Measurements from ENCODE around the gene CRISP3.

Gene CRISP3

GRCh38 chr6:49698478-49698877 lies 45.7 kb downstream of the CRISP3 start:
- POLR2A ChIA-PET, result no interaction called here
- Histone ChIP-seq H3K36me3 (ENCODE audit: control insufficient read depth in 4 of 4, insufficient read depth in 4 of 4, low read length in 3 of 4) (no peaks in the 10 kb centered on the region), H3K27me3 (replicated peaks in 2 of 5; ENCODE audit: control insufficient read depth in 4 of 5, insufficient read depth in 5 of 5, low read length in 4 of 5) (no peaks in the 10 kb centered on the region), H3K27ac (ENCODE audit: insufficient read depth in 1 of 2, low read depth in 1 of 2, low read length in 2 of 2, poor library complexity in 1 of 2, severe bottlenecking in 2 of 2) (no peak overlapping the region), H3K4me3 (ENCODE audit: control insufficient read depth in 1 of 7, extremely low read depth in 1 of 7, insufficient read depth in 4 of 7, low read depth in 2 of 7, low read length in 6 of 7) (no peak overlapping the region), H3K4me1 (ENCODE audit: control extremely low read depth in 1 of 4, control insufficient read depth in 4 of 4, insufficient read depth in 4 of 4, low read length in 3 of 4) (peaks cover 0 to 7% (median 3%) of the 10 kb centered on the region in 4 experiments), H3K9me3 (ENCODE audit: control extremely low read depth in 1 of 5, control insufficient read depth in 4 of 5, insufficient read depth in 2 of 5, low read depth in 1 of 5, low read length in 4 of 5) (peaks cover 3 to 14% (median 6%) of the 10 kb centered on the region in 5 experiments)
- CTCF ChIA-PET, result no interaction called here
- DNase-seq, result peak in 1 of 3 donors; percentile 24

DNA sequence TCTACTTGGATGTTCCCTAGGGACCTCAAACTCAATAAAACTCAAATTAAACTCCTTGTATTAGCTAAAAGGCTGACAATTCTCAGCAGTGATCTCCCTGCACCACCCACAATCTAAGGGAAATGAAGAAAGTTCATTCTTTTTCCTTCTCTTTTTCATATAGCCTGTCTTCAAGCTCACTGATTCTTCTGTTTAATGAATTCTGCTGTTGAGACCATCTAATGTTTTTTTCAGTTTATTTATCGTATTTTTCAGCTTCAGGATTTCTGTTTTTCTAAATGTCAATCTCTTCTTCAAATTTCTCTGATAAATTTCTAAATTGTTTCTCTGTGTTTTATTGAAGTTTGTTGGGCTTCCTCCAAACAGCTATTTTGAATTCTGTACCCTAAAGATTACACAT lies 50.7 kb downstream of the CRISP3 start:
- no CpG with 5 or more reads among the region's 1 CpG for WGBS (ENCODE audit: insufficient coverage)
- CTCF ChIA-PET, result no interaction called here
- H3K27ac ChIP-seq (ENCODE audit: insufficient read depth in 1 of 2, low read depth in 1 of 2, low read length in 2 of 2, poor library complexity in 1 of 2, severe bottlenecking in 2 of 2), result no peak overlapping the region
- H3K4me3 ChIP-seq (ENCODE audit: control insufficient read depth in 1 of 7, extremely low read depth in 1 of 7, insufficient read depth in 4 of 7, low read depth in 2 of 7, low read length in 6 of 7), result no peak overlapping the region
- H3K4me1 ChIP-seq (ENCODE audit: control extremely low read depth in 1 of 4, control insufficient read depth in 4 of 4, insufficient read depth in 4 of 4, low read length in 3 of 4), result peaks cover 0 to 4% (median under 1%) of the 10 kb centered on the region in 4 experiments
- peaks cover 3 to 23% (median 10%) of the 10 kb centered on the region in 5 experiments for H3K9me3 ChIP-seq (ENCODE audit: control extremely low read depth in 1 of 5, control insufficient read depth in 4 of 5, insufficient read depth in 2 of 5, low read depth in 1 of 5, low read length in 4 of 5)
- POLR2A ChIA-PET, result no interaction called here
- H3K36me3 ChIP-seq (ENCODE audit: control insufficient read depth in 4 of 4, insufficient read depth in 4 of 4, low read length in 3 of 4), result no peaks in the 10 kb centered on the region
- H3K27me3 ChIP-seq (replicated peaks in 2 of 5; ENCODE audit: control insufficient read depth in 4 of 5, insufficient read depth in 5 of 5, low read length in 4 of 5), result no peaks in the 10 kb centered on the region
- DNase-seq, result peak in 2 of 3 donors; percentile 10 to 17

DNA sequence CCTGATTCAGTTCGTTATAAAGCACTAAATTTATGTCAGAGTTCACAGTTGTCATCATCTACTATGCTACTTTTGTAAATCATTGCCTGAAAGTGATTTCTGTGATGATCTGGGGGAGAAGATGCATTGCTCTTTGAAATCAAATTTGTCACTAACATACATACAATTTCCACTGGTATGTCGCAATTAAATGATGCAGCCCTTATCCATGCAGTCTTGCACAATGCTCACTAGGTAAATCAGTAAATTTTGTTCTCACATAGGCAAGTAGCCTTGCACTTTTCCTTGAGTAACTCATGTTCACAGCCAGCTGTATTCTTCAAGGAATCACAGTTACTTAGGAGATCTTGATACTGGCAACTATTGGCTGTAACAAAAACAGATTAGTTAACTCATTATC lies 51.7 kb downstream of the CRISP3 start:
- Histone ChIP-seq H3K9me3 (ENCODE audit: control extremely low read depth in 1 of 5, control insufficient read depth in 4 of 5, insufficient read depth in 2 of 5, low read depth in 1 of 5, low read length in 4 of 5) (peaks cover 3 to 23% (median 10%) of the 10 kb centered on the region in 5 experiments), H3K4me1 (ENCODE audit: control extremely low read depth in 1 of 4, control insufficient read depth in 4 of 4, insufficient read depth in 4 of 4, low read length in 3 of 4) (no peaks in the 10 kb centered on the region), H3K36me3 (ENCODE audit: control insufficient read depth in 4 of 4, insufficient read depth in 4 of 4, low read length in 3 of 4) (no peaks in the 10 kb centered on the region), H3K27me3 (replicated peaks in 2 of 5; ENCODE audit: control insufficient read depth in 4 of 5, insufficient read depth in 5 of 5, low read length in 4 of 5) (no peaks in the 10 kb centered on the region), H3K4me3 (ENCODE audit: control insufficient read depth in 1 of 7, extremely low read depth in 1 of 7, insufficient read depth in 4 of 7, low read depth in 2 of 7, low read length in 6 of 7) (no peak overlapping the region), H3K27ac (ENCODE audit: insufficient read depth in 1 of 2, low read depth in 1 of 2, low read length in 2 of 2, poor library complexity in 1 of 2, severe bottlenecking in 2 of 2) (no peak overlapping the region)
- CTCF ChIA-PET, result no interaction called here
- POLR2A ChIA-PET, result interaction anchor here (0.6 kb wide), 1 partner anchor 60 kb away, joined by 3 read pairs; no protein-coding TSS in a partner anchor
- WGBS (ENCODE audit: insufficient coverage), result 100% methylated on average over 1 of the region's 2 CpGs
- no peak for DNase-seq
